Keratinocyte (primary cell): Measurements from ENCODE around the gene BFSP1. TPM values are rescaled to one million over a fixed set of nuclear protein-coding genes. Genes with fewer than 3 reads are reported as not detected.

Source experiments
- DNase-seq: peaks from one replicate; pipeline ENCODE4 v3.0.0-alpha.2; 2011; ENCODE audit warnings: low read depth, missing footprints, low spot score
- FAIRE-seq: peaks from 2 replicates; lab custom pipeline; 2011; peaks lifted over from hg19 to GRCh38; lab: Jason Lieb, UNC
- H2AFZ ChIP-seq: 2 replicates; pipeline ENCODE4 v1.6.0; 2012; ENCODE audit warnings: low read length, control low read depth, inconsistent platforms; ENCODE audit not compliant: control insufficient read depth
- H3K27ac ChIP-seq: 2 replicates; pipeline ENCODE4 v1.5.1; 2011; ENCODE audit warnings: low read length; ENCODE audit not compliant: control insufficient read depth, insufficient read depth
- H3K27me3 ChIP-seq: 3 replicates; pipeline ENCODE4 v1.6.0; 2011; ENCODE audit warnings: low read length; ENCODE audit not compliant: control insufficient read depth, insufficient read depth; ENCODE audit errors: extremely low read depth
- H3K36me3 ChIP-seq, 2 experiments: 2 replicates in 1 of 2; 3 replicates in 1 of 2; pipeline ENCODE4 v1.5.1; 2011; ENCODE audit warnings: low read length in 2 of 2, mild to moderate bottlenecking in 1 of 2; ENCODE audit not compliant: control insufficient read depth in 2 of 2, insufficient read depth in 2 of 2; ENCODE audit errors: extremely low read depth in 1 of 2
- H3K4me1 ChIP-seq: 3 replicates; pipeline ENCODE4 v1.5.1; 2011; ENCODE audit warnings: low read length; ENCODE audit not compliant: control insufficient read depth, insufficient read depth; ENCODE audit errors: extremely low read depth
- H3K4me2 ChIP-seq: 3 replicates; pipeline ENCODE4 v1.6.0; 2011; ENCODE audit warnings: low read depth, low read length; ENCODE audit not compliant: control insufficient read depth, insufficient read depth; ENCODE audit errors: extremely low read depth
- H3K4me3 ChIP-seq, 3 experiments: fragments of 200-600 bp in 1 of 3; sonication (generic) in 1 of 3; 2 replicates in 2 of 3; 3 replicates in 1 of 3; pipeline ENCODE4 v1.5.1; 2011 to 2016; ENCODE audit warnings: low read length in 3 of 3, mild to moderate bottlenecking in 3 of 3, control low read depth in 2 of 3, inconsistent platforms in 1 of 3, low read depth in 1 of 3, mixed read lengths in 1 of 3, mixed run types in 1 of 3, moderate library complexity in 1 of 3; ENCODE audit not compliant: control insufficient read depth in 2 of 3, insufficient read depth in 2 of 3; ENCODE audit errors: extremely low read depth in 1 of 3
- H3K79me2 ChIP-seq: 2 replicates; pipeline ENCODE4 v1.6.0; 2012; ENCODE audit warnings: low read length; ENCODE audit not compliant: control insufficient read depth, insufficient read depth
- H3K9ac ChIP-seq: 3 replicates; pipeline ENCODE4 v1.6.0; 2011; ENCODE audit warnings: low read length; ENCODE audit not compliant: control insufficient read depth, insufficient read depth; ENCODE audit errors: extremely low read depth
- H3K9me1 ChIP-seq: 3 replicates; pipeline ENCODE4 v1.6.0; 2011; ENCODE audit warnings: low read length; ENCODE audit not compliant: control insufficient read depth, insufficient read depth; ENCODE audit errors: extremely low read depth
- H3K9me3 ChIP-seq: 2 replicates; pipeline ENCODE4 v1.5.1; 2012; ENCODE audit warnings: low read depth, low read length; ENCODE audit not compliant: control insufficient read depth
- H4K20me1 ChIP-seq: 3 replicates; pipeline ENCODE4 v1.6.0; 2011; ENCODE audit warnings: low read length; ENCODE audit not compliant: control insufficient read depth, insufficient read depth; ENCODE audit errors: extremely low read depth
- CTCF ChIP-seq, 3 experiments: IDR thresholded peaks in 1 of 3; conservative IDR thresholded peaks in 1 of 3; optimal IDR thresholded peaks in 1 of 3; 2 replicates in 2 of 3; 3 replicates in 1 of 3; pipeline versions ENCODE3 to v1.5.1; 2011; ENCODE audit warnings: low read length in 3 of 3, mild to moderate bottlenecking in 3 of 3, moderate library complexity in 2 of 3, control low read depth in 1 of 3, inconsistent platforms in 1 of 3; ENCODE audit not compliant: insufficient read depth in 2 of 3; ENCODE audit errors: extremely low read depth in 1 of 3
- EZH2 ChIP-seq: IDR thresholded peaks from one replicate; pipeline ENCODE4 v1.6.1; 2012; ENCODE audit warnings: inconsistent platforms, mild to moderate bottlenecking, low read length, moderate library complexity
- dilution Hi-C: fragments of 300-500 bp; cut with MboI; formaldehyde crosslinking; loops from one replicate; pipeline ENCODE4 v1.7.0; 2020; ENCODE audit warnings: low sequenced_read_pairs; ENCODE audit not compliant: extremely low pct_ligation_motif_present
- polyA plus RNA-seq, 5 experiments: library from polyadenylated mRNA; depleted of rRNA in 3 of 5; stranded (reverse) in 3 of 5; stranded (forward) in 1 of 5; unstranded in 1 of 5; fragments of >200 nt; gene quantifications; 1 replicate in 1 of 5; 2 replicates in 3 of 5; 3 replicates in 1 of 5; pipeline versions ENCODE4 v1.2.1 to v1.2.3, GENCODE V29; 2011 to 2012; ENCODE audit warnings: missing spikeins in 2 of 5, low read depth in 1 of 5, low replicate concordance in 1 of 5

Gene BFSP1
- polyA plus RNA-seq, 1 donor (not counting 4 experiments of a cell fraction or from before 2014, with no cell fraction given), result 2.2 TPM

GRCh38 chr20:17522528-17522927, 8.7 kb downstream of the BFSP1 start:
- Histone ChIP-seq H3K9ac (no peak overlapping the region), H3K9me1 (no peaks in the 10 kb centered on the region), H3K36me3 (no peaks in the 10 kb centered on the region), H3K27me3 (no peaks in the 10 kb centered on the region), H2AFZ (no peak overlapping the region), H3K27ac (no peak overlapping the region), H4K20me1 (no peaks in the 10 kb centered on the region), H3K4me1 (peaks cover 6% of the 10 kb centered on the region), H3K4me3 (no peak overlapping the region), H3K9me3 (no peaks in the 10 kb centered on the region), H3K4me2 (no peak overlapping the region), H3K79me2 (no peaks in the 10 kb centered on the region)
- FAIRE-seq, result no peak
- DNase-seq, result no peak
- TF ChIP-seq CTCF (optimal IDR thresholded peaks at IDR 0.05 in 1 of 3, IDR thresholded peaks at IDR 0.05 in 1 of 3, conservative IDR thresholded peaks at IDR 0.05 in 1 of 3; ENCODE audit: extremely low read depth in 1 of 3, insufficient read depth in 2 of 3, low read length in 3 of 3), result no peak
- TF ChIP-seq EZH2, result no peak
- dilution Hi-C loops, result no loop called here

GRCh38 chr20:17520583-17520982, 10.6 kb downstream of the BFSP1 start:
- FAIRE-seq (no peak), DNase-seq (no peak)
- H3K27ac ChIP-seq, result no peak overlapping the region
- H3K27me3 ChIP-seq, result no peaks in the 10 kb centered on the region
- no peaks in the 10 kb centered on the region for H4K20me1 ChIP-seq
- H3K9me1 ChIP-seq, result no peaks in the 10 kb centered on the region
- H3K4me2 ChIP-seq, result peak overlapping the region; percentile 2
- H3K79me2 ChIP-seq, result no peaks in the 10 kb centered on the region
- dilution Hi-C loops, result no loop called here
- no peaks in the 10 kb centered on the region for H3K9me3 ChIP-seq
- H3K36me3 ChIP-seq, result no peaks in the 10 kb centered on the region
- no peak overlapping the region for H3K9ac ChIP-seq
- peaks cover 6% of the 10 kb centered on the region for H3K4me1 ChIP-seq
- peak overlapping the region; percentile 56 for H2AFZ ChIP-seq
- no peak overlapping the region for H3K4me3 ChIP-seq
- TF ChIP-seq EZH2, result no peak
- no peak for TF ChIP-seq CTCF (optimal IDR thresholded peaks at IDR 0.05 in 1 of 3, IDR thresholded peaks at IDR 0.05 in 1 of 3, conservative IDR thresholded peaks at IDR 0.05 in 1 of 3; ENCODE audit: extremely low read depth in 1 of 3, insufficient read depth in 2 of 3, low read length in 3 of 3)
